Measurements from ENCODE around the gene OR1F1. TPM values are rescaled to one million over a fixed set of nuclear protein-coding genes. Genes with fewer than 3 reads are reported as not detected.

OR1F1 gene
- total RNA-seq, 1 donor from 2014 or later = 0.32 TPM

- Histone ChIP-seq H3K4me3 (ENCODE audit: insufficient read depth, low read depth, low read length) (no peak overlapping the region), H3K36me3 (ENCODE audit: insufficient read depth, low read length) (no peaks in the 10 kb centered on the region), H2AFZ (ENCODE audit: low read depth, low read length) (no peak overlapping the region), H3K27me3 (ENCODE audit: insufficient read depth, low read length) (peaks cover 2% of the 10 kb centered on the region), H4K20me1 (ENCODE audit: insufficient read depth, low read length) (no peaks in the 10 kb centered on the region), H3K79me2 (ENCODE audit: insufficient read depth, low read length) (no peaks in the 10 kb centered on the region), H3K4me2 (ENCODE audit: low read length) (no peak overlapping the region), H3K9me3 (ENCODE audit: insufficient read depth, low read depth, low read length) (no peaks in the 10 kb centered on the region), H3K9ac (ENCODE audit: low read length) (no peak overlapping the region), H3K4me1 (ENCODE audit: insufficient read depth, low read length) (no peaks in the 10 kb centered on the region), H3K27ac (ENCODE audit: low read depth, low read length) (no peak overlapping the region)
- Mint-ChIP-seq H3K4me1 (ENCODE audit: low read depth, unreplicated experiment) (no peaks in the 10 kb centered on the region), H3K27ac (ENCODE audit: unreplicated experiment) (no peak overlapping the region), H3K36me3 (ENCODE audit: low read depth, unreplicated experiment) (no peaks in the 10 kb centered on the region), H3K27me3 (ENCODE audit: low read depth, unreplicated experiment) (peaks cover 28% of the 10 kb centered on the region), H3K9me3 (ENCODE audit: unreplicated experiment) (peaks cover 6% of the 10 kb centered on the region), H3K4me3 (ENCODE audit: unreplicated experiment) (no peak overlapping the region)
- TF ChIP-seq CTCF (IDR thresholded peaks at IDR 0.05; ENCODE audit: insufficient read depth, low read depth, low read length) (no peak), EZH2 (IDR thresholded peaks at IDR 0.05; ENCODE audit: insufficient read depth, low read length) (no peak)
- FAIRE-seq = no peak
- no peak for DNase-seq (ENCODE audit: low read depth)
Observed at GRCh38 chr16:3241761-3242160, 53.8 kb downstream of the OR1F1 start.

DNA sequence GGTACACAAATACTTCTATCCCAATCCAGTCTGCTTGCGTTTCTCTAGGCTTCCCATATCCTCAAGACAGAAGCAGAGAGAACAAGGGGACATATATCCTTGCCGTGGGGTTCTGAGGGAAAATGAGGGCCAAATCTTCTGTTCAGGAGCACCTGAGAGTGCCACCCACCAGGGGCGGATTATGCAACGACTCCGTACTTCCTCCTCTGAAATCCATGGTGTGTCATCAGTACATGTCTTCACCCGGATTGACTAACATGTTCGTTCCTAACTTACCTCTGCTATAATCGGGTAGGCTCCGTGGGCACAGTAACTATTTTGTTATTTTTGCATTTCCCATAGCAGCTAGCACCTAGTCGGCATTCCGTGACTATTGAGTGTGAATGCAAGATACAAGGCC lies 54.7 kb downstream of the OR1F1 start:
- no peaks in the 10 kb centered on the region for H3K4me1 Mint-ChIP-seq (ENCODE audit: low read depth, unreplicated experiment)
- Histone ChIP-seq H3K27me3 (ENCODE audit: insufficient read depth, low read length) (peaks cover 2% of the 10 kb centered on the region), H3K9me3 (ENCODE audit: insufficient read depth, low read depth, low read length) (no peaks in the 10 kb centered on the region), H3K36me3 (ENCODE audit: insufficient read depth, low read length) (no peaks in the 10 kb centered on the region), H3K79me2 (ENCODE audit: insufficient read depth, low read length) (no peaks in the 10 kb centered on the region), H3K4me2 (ENCODE audit: low read length) (no peak overlapping the region), H3K27ac (ENCODE audit: low read depth, low read length) (no peak overlapping the region), H3K4me3 (ENCODE audit: insufficient read depth, low read depth, low read length) (no peak overlapping the region), H2AFZ (ENCODE audit: low read depth, low read length) (no peak overlapping the region), H4K20me1 (ENCODE audit: insufficient read depth, low read length) (no peaks in the 10 kb centered on the region), H3K9ac (ENCODE audit: low read length) (no peak overlapping the region), H3K4me1 (ENCODE audit: insufficient read depth, low read length) (no peaks in the 10 kb centered on the region)
- peaks cover 28% of the 10 kb centered on the region for H3K27me3 Mint-ChIP-seq (ENCODE audit: low read depth, unreplicated experiment)
- FAIRE-seq (no peak), DNase-seq (ENCODE audit: low read depth) (no peak)
- H3K27ac Mint-ChIP-seq (ENCODE audit: unreplicated experiment) = no peak overlapping the region
- peaks cover 5% of the 10 kb centered on the region for H3K9me3 Mint-ChIP-seq (ENCODE audit: unreplicated experiment)
- TF ChIP-seq EZH2 (IDR thresholded peaks at IDR 0.05; ENCODE audit: insufficient read depth, low read length) (no peak), CTCF (IDR thresholded peaks at IDR 0.05; ENCODE audit: insufficient read depth, low read depth, low read length) (no peak)
- H3K4me3 Mint-ChIP-seq (ENCODE audit: unreplicated experiment) = no peak overlapping the region
- no peaks in the 10 kb centered on the region for H3K36me3 Mint-ChIP-seq (ENCODE audit: low read depth, unreplicated experiment)

- Mint-ChIP-seq H3K36me3 (ENCODE audit: low read depth, unreplicated experiment) (no peaks in the 10 kb centered on the region), H3K4me3 (ENCODE audit: unreplicated experiment) (no peak overlapping the region), H3K4me1 (ENCODE audit: low read depth, unreplicated experiment) (no peaks in the 10 kb centered on the region), H3K9me3 (ENCODE audit: unreplicated experiment) (peaks cover 5% of the 10 kb centered on the region), H3K27ac (ENCODE audit: unreplicated experiment) (no peak overlapping the region), H3K27me3 (ENCODE audit: low read depth, unreplicated experiment) (peaks cover 31% of the 10 kb centered on the region)
- H3K4me3 ChIP-seq (ENCODE audit: insufficient read depth, low read depth, low read length) = no peak overlapping the region
- no peaks in the 10 kb centered on the region for H3K9me3 ChIP-seq (ENCODE audit: insufficient read depth, low read depth, low read length)
- no peak overlapping the region for H3K4me2 ChIP-seq (ENCODE audit: low read length)
- no peaks in the 10 kb centered on the region for H3K79me2 ChIP-seq (ENCODE audit: insufficient read depth, low read length)
- no peak for DNase-seq (ENCODE audit: low read depth)
- TF ChIP-seq EZH2 (IDR thresholded peaks at IDR 0.05; ENCODE audit: insufficient read depth, low read length) = no peak
- no peak for TF ChIP-seq CTCF (IDR thresholded peaks at IDR 0.05; ENCODE audit: insufficient read depth, low read depth, low read length)
- H3K27me3 ChIP-seq (ENCODE audit: insufficient read depth, low read length) = peaks cover 2% of the 10 kb centered on the region
- no peak for FAIRE-seq
- H2AFZ ChIP-seq (ENCODE audit: low read depth, low read length) = no peak overlapping the region
- no peaks in the 10 kb centered on the region for H4K20me1 ChIP-seq (ENCODE audit: insufficient read depth, low read length)
- H3K9ac ChIP-seq (ENCODE audit: low read length) = no peak overlapping the region
- H3K27ac ChIP-seq (ENCODE audit: low read depth, low read length) = no peak overlapping the region
- H3K4me1 ChIP-seq (ENCODE audit: insufficient read depth, low read length) = no peaks in the 10 kb centered on the region
- H3K36me3 ChIP-seq (ENCODE audit: insufficient read depth, low read length) = no peaks in the 10 kb centered on the region
Observed at GRCh38 chr16:3243882-3244281, 55.9 kb downstream of the OR1F1 start.

Measured in astrocyte (in vitro differentiated cells and primary cell).